Activated T-cell treated with anti-CD3 and anti-CD28 coated beads, Interleukin-2, amount 50 U/mL, for 72 hours (primary cell): ENCODE results near the gene CEP128. TPM values are rescaled to one million over a fixed set of nuclear protein-coding genes. Genes with fewer than 3 reads are reported as not detected.
A peak's percentile ranks its signal among the peaks of the same experiment; 100 is the strongest.

ENCODE experiments used
- ATAC-seq, 2 donors: fragments of 150-1000 bp; cut with Tn5 transposase; replicated peaks in 1 of 2; 2 replicates each; pipeline ENCODE4 v1.10.0; 2021; ENCODE audit warnings: moderate library complexity in 2 of 2, mild to moderate bottlenecking in 1 of 2
- DNase-seq, 2 donors: peaks; one replicate each; pipeline ENCODE4 v3.0.0; 2021 to 2022; ENCODE audit warnings: mixed read lengths in 1 of 2
- H3K27ac Mint-ChIP-seq: one replicate; pipeline ENCODE4 v1.8.0; 2022; ENCODE audit warnings: mild to moderate bottlenecking, moderate library complexity, mixed read lengths
- H3K27me3 Mint-ChIP-seq: one replicate; pipeline ENCODE4 v1.8.0; 2022; ENCODE audit warnings: low read depth, mixed read lengths
- H3K36me3 Mint-ChIP-seq, 2 donors: one replicate each; pipeline ENCODE4 v1.8.0; 2022; ENCODE audit warnings: mixed read lengths in 2 of 2, mild to moderate bottlenecking in 1 of 2; ENCODE audit not compliant: insufficient read depth in 2 of 2
- H3K4me1 Mint-ChIP-seq: one replicate; pipeline ENCODE4 v1.8.0; 2022; ENCODE audit warnings: low read depth, mixed read lengths
- H3K4me3 Mint-ChIP-seq, 2 donors: one replicate each; pipeline ENCODE4 v1.8.0; 2022; ENCODE audit warnings: mild to moderate bottlenecking in 2 of 2, mixed read lengths in 2 of 2, moderate library complexity in 2 of 2
- H3K9me3 Mint-ChIP-seq, 2 donors: one replicate each; pipeline ENCODE4 v1.8.0; 2022; ENCODE audit warnings: mixed read lengths in 2 of 2
- total RNA-seq, 2 donors: library from RNA; stranded (reverse); gene quantifications; one replicate each; pipeline ENCODE4 v1.2.3, GENCODE V29; 2022

Gene CEP128
- total RNA-seq, 2 donors from 2014 or later: 14.2 to 16.9 TPM

DNA sequence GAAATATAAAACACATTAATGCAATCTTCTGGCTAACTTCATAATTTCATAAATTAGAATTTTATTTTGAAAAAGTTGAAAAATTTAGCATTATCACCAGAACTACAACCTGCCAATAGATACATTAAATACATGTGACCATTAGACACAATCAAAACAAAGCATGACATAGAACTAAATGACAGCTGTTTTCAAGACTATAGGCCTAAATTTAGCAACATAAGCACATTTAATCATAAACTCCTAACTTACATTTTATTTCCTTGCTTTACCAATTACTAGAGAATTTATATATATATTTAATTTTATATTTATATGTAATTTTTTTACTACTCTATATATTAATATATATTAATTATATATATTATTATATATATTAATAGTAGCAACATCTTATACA is 165.4 kb downstream of the CEP128 start:
- Mint-ChIP-seq H3K36me3 (peaks cover 0 to 2% of the 10 kb centered on the region in 2 donors), H3K27ac (no peak overlapping the region), H3K27me3 (no peaks in the 10 kb centered on the region), H3K4me3 (no peak overlapping the region), H3K4me1 (peaks cover under 1% of the 10 kb centered on the region), H3K9me3 (no peaks in the 10 kb centered on the region)
- DNase-seq: no peak
- ATAC-seq: no peak

DNA sequence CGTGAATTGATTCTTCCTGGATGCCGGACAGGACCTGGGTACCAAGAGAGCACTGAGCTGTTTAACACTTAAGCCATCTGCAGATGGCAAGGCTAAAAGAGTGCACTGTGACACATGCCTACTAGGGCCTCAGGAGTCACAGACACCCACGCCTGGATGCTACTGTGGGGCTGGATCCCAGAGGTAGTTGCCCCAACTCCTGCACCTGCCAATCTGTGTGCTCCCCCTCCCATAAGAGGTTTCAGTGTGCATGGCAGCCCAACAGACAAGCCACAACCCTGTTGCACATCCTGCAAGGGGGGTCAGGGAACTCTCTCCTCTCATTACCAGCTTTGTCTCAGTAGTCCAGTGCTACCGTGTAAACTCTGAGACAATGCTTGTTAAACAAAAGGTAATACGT is 169.0 kb downstream of the CEP128 start:
- H3K27me3 Mint-ChIP-seq: no peaks in the 10 kb centered on the region
- no peaks in the 10 kb centered on the region for H3K9me3 Mint-ChIP-seq
- no peak for ATAC-seq
- H3K27ac Mint-ChIP-seq: no peak overlapping the region
- peaks cover 5% of the 10 kb centered on the region for H3K4me1 Mint-ChIP-seq
- H3K4me3 Mint-ChIP-seq: no peak overlapping the region
- H3K36me3 Mint-ChIP-seq: peaks cover 0 to 3% of the 10 kb centered on the region in 2 donors
- DNase-seq: no peak

DNA sequence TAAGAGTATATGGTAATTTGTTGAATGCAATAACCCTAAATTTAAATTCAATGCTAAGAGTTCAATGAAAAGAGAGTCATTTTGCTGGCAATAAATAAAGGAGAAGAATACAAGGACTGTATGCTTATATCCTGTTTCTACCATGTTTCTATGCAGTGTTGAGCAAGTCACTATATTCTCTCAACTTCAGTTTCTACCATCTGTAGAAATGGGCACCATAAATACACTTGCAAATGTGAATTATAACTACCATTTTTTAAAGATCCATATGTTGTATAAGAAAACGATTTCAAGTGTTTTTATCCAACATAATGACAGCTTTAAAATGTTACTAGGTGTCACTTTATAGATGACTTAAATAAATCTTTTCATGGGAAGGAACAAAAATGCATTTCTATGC is 170.3 kb downstream of the CEP128 start:
- Mint-ChIP-seq H3K9me3 (no peaks in the 10 kb centered on the region), H3K27ac (no peak overlapping the region), H3K4me1 (peaks cover 5% of the 10 kb centered on the region), H3K27me3 (no peaks in the 10 kb centered on the region), H3K4me3 (no peak overlapping the region), H3K36me3 (peaks cover 0 to 3% of the 10 kb centered on the region in 2 donors)
- ATAC-seq: no peak
- DNase-seq: no peak

DNA sequence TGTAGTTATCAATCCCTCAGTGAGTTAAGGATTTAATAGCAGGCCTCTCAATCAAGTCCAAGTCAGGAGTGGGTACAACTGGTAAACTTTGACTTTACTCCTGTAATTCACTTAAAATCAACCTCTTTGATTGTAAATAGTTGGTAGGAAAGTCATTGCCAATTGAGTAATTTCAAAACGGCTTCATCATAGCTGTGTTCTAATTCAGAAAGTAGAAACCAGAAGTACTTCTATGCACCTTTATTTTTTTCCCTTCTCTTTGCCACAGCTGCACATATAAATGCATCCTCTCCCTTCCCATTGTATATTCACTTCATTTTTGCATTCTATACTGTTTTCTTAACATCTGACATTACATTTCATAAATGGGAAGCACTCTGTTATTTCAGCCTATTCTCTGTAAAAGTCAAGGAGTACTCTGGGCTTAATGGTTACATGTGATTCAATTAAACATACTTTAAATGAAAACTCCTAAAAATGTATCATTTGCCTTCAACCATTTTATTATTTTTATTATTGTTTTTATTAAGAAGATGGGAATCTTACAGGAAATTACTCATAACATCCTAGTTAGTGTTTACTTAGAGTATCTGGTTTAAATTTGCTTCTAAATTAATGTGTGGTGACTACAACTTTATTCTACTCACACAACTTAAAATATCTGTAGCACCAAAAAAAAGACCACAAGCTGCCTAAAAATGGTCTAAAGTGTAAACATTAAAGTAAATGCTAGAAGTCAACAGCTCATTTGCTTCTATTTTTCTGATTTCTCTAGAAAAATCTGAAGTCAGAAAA is 171.2 kb downstream of the CEP128 start:
- no peaks in the 10 kb centered on the region for H3K27me3 Mint-ChIP-seq
- H3K27ac Mint-ChIP-seq: no peak overlapping the region
- no peak overlapping the region for H3K4me3 Mint-ChIP-seq
- no peak for ATAC-seq
- peaks cover 0 to 3% of the 10 kb centered on the region in 2 donors for H3K36me3 Mint-ChIP-seq
- no peak for DNase-seq
- H3K9me3 Mint-ChIP-seq: no peaks in the 10 kb centered on the region
- H3K4me1 Mint-ChIP-seq: peaks cover 5% of the 10 kb centered on the region

DNA sequence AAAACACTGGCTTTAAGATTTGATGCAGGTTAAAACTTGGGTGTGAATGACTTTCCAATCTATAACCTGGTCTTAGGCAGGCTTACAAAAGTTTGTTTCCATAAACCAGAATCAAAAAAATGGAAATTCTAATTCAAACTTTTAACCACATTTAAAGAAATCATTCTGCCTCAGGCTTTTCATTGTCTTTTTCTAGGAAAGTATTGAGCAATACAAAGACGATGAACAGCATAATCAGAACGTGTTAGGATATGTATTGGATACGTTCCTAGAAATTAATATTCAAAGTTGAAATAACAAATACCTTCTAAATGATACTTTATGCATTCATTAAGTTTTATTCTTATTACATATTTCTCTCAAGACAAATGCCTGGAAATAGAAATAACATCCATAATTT is 172.9 kb downstream of the CEP128 start:
- Mint-ChIP-seq H3K27me3 (no peaks in the 10 kb centered on the region), H3K4me3 (no peak overlapping the region), H3K9me3 (no peaks in the 10 kb centered on the region), H3K4me1 (peaks cover 5% of the 10 kb centered on the region), H3K36me3 (peaks cover 0 to 3% of the 10 kb centered on the region in 2 donors), H3K27ac (no peak overlapping the region)
- no peak for ATAC-seq
- DNase-seq: no peak

DNA sequence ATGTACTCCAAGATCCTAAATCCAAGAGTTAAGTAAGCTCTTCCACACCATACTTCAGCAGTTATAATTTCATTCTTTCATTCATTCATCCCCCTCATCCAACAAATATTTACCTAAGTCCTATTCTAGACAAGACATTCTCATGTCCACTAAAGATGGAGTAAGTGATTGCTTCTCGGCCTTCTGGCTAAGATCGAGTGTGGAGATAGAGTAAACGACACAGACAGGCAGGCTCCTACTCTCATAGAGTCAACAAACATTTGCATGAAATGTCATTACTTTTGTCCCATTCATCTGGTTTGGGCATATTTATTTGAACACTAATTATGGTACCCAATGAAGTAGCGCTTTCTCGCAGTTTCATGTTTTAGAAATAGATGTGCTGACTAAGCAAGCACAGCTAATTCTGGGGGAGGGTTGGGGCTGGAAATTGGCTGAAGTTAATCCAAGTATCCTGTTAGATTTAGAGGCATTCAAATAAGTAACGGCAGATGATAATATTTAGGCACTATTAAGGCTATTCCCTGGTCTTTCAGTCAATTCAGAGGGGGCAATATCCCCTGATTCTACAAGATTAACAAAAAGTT is 176.5 kb downstream of the CEP128 start:
- Mint-ChIP-seq H3K4me3 (no peak overlapping the region), H3K27me3 (no peaks in the 10 kb centered on the region), H3K36me3 (peaks cover 0 to 1% of the 10 kb centered on the region in 2 donors), H3K27ac (no peak overlapping the region), H3K4me1 (no peaks in the 10 kb centered on the region), H3K9me3 (no peaks in the 10 kb centered on the region)
- DNase-seq (no peak), ATAC-seq (no peak)

DNA sequence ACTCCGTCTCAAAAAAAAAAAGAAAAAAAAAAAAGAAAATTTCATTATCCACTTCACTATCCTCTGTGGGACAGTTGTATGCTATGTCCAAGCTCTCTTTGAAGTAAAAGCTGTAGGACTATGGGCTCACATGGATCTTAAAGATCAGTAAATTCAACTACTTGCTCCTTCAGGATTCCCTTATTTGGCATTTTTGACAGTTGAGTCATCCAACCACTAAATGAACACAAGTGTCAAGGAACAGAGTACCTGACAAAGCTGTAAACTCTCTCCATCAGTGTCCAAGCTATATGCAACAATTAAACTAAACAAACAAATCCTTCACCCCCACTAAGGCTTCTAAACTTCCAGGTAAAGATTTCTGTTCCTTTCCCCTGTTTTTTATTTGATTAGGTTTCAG is 177.0 kb downstream of the CEP128 start:
- no peaks in the 10 kb centered on the region for H3K27me3 Mint-ChIP-seq
- no peak for ATAC-seq
- no peaks in the 10 kb centered on the region for H3K4me1 Mint-ChIP-seq
- H3K27ac Mint-ChIP-seq: no peak overlapping the region
- H3K9me3 Mint-ChIP-seq: no peaks in the 10 kb centered on the region
- DNase-seq: no peak
- no peak overlapping the region for H3K4me3 Mint-ChIP-seq
- peaks cover 0 to 1% of the 10 kb centered on the region in 2 donors for H3K36me3 Mint-ChIP-seq

DNA sequence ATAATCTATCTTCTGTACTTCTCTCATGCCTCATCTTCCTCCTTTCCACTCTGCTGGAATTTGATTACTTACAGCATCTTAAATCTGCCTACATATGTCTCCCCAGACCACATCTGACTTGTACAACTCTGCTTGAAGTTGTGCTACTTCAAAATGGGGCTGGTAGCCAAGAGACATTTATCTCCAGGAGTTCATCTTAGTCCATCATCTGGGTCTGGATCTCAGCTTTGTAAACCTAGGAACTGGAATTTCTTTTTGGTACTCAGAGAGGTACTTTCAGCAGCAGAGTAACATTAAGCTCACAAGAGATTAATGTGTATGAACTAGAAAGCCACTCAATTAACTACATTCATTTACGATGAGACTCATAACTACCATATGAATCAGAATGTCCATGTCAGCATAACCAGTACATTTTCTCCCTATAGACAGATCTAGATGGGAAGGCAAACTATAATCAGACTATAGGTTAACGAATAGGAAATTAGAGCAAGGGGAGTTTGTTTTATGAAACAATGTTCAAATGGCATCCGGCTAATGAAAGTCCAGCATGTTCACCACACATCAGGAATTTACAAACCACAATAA is 178.8 kb downstream of the CEP128 start:
- Mint-ChIP-seq H3K4me3 (no peak overlapping the region), H3K27me3 (no peaks in the 10 kb centered on the region), H3K4me1 (no peaks in the 10 kb centered on the region), H3K36me3 (peaks cover 0 to 1% of the 10 kb centered on the region in 2 donors), H3K27ac (peak overlapping the region; percentile 58), H3K9me3 (no peaks in the 10 kb centered on the region)
- no peak for ATAC-seq
- no peak for DNase-seq

DNA sequence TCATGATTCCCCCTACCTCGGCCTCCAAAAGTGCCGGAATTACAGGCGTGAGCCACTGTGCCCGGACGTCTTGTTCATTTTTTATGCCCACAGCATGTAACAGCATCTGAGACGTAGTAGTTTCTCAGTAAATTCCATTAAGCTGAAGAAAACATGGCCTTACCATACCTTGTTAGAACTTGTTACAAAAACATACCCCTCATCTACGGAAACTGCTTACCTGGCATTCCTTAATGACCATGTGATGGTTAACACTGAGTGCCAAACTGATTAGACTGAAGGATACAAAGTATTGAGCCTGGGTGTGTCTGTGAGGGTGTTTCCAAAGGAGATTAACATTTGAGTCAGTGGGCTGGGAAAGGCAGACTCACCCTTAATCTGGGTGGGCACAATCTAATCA is 186.8 kb downstream of the CEP128 start:
- no peak for ATAC-seq
- Mint-ChIP-seq H3K36me3 (peaks cover 1 to 7% of the 10 kb centered on the region in 2 donors), H3K9me3 (no peaks in the 10 kb centered on the region), H3K4me1 (peaks cover 6% of the 10 kb centered on the region), H3K27ac (no peak overlapping the region), H3K4me3 (no peak overlapping the region), H3K27me3 (no peaks in the 10 kb centered on the region)
- no peak for DNase-seq

DNA sequence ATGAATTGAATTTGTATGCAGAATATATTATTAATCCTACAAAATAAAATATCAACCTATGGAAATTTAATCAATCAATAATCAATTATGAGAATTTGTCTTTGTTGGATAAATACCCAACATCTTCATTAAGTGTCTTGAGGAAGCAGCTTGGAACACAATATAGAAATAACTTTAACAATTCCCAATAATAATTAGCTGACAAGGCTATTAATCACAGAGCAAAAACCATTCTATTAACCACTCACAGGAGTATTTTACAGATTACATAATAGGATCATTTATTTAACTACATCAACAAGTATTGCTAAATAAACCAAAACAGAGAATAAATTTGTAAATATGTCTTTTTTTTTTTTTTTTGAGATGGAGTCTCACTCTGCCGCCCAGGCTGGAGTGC is 190.3 kb downstream of the CEP128 start:
- no peak overlapping the region for H3K27ac Mint-ChIP-seq
- no peak for DNase-seq
- no peaks in the 10 kb centered on the region for H3K9me3 Mint-ChIP-seq
- no peak overlapping the region for H3K4me3 Mint-ChIP-seq
- H3K36me3 Mint-ChIP-seq: peaks cover 0 to 4% of the 10 kb centered on the region in 2 donors
- H3K27me3 Mint-ChIP-seq: no peaks in the 10 kb centered on the region
- no peak for ATAC-seq
- H3K4me1 Mint-ChIP-seq: peaks cover 2% of the 10 kb centered on the region

DNA sequence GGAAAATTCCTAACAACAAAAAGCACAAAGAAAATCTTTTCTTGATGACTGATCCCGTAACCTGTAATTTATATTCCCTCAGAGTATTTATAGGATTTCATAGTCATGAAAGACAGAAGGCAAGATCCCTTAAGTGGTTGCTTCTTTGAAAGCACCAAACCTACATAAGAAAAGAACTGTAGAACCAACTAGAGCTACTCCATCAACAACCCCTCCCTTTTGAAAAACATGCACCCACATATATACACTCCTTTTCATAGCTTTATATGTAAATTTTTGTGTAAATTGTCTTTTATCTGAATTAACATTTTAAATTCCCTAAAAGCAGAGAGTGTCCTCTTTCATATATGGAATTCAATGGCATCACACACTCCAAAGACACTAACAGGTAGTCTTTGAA is 215.3 kb downstream of the CEP128 start:
- peaks cover 0 to 2% of the 10 kb centered on the region in 2 donors for H3K9me3 Mint-ChIP-seq
- H3K4me1 Mint-ChIP-seq: no peaks in the 10 kb centered on the region
- no peak overlapping the region for H3K4me3 Mint-ChIP-seq
- no peak overlapping the region for H3K27ac Mint-ChIP-seq
- no peaks in the 10 kb centered on the region for H3K27me3 Mint-ChIP-seq
- no peak for ATAC-seq
- peaks cover 2 to 3% of the 10 kb centered on the region in 2 donors for H3K36me3 Mint-ChIP-seq
- DNase-seq: no peak

DNA sequence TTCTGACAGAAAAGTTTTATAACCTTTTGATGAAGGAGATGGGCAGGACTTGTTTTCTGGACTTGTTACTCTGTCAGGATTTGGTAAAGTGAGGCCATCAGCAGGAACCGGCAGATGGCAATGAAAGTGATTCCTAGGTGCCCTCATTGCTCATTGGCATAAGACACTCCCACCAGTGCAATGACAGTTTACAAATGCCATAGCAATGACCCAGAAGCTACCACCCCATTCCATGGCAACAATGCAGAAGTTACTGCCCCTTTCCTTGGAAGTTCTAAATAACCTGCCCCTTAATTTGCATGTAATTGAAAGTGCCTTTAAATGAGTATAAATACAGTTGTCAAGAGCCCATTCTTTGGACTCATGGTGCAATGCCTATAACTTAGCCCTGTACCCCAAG is 222.6 kb downstream of the CEP128 start:
- Mint-ChIP-seq H3K4me1 (peaks cover 6% of the 10 kb centered on the region), H3K4me3 (no peak overlapping the region), H3K9me3 (peaks cover 0 to 2% of the 10 kb centered on the region in 2 donors), H3K27ac (no peak overlapping the region), H3K27me3 (no peaks in the 10 kb centered on the region), H3K36me3 (peaks cover 0 to 3% of the 10 kb centered on the region in 2 donors)
- DNase-seq (no peak), ATAC-seq (no peak)

DNA sequence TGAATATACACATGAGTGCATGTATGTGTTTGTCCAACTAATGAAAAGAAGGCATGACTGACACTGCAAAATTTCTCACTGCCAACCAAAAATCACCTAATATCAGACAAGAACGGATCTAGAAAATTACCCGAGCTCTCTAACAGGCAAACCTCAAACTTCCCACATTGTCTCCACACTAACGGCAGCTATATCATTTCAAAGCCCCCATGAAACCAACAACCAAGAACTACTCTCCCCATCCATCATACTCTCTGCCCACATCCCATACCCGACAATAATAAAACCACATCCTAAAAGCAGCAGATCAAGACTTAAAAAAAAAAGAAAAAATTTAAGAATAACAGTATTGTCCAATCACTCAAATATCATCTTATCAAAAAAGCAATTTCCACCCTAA is 227.1 kb downstream of the CEP128 start:
- H3K4me3 Mint-ChIP-seq: no peak overlapping the region
- no peaks in the 10 kb centered on the region for H3K9me3 Mint-ChIP-seq
- DNase-seq (no peak), ATAC-seq (no peak)
- H3K27ac Mint-ChIP-seq: no peak overlapping the region
- H3K4me1 Mint-ChIP-seq: peaks cover 6% of the 10 kb centered on the region
- H3K36me3 Mint-ChIP-seq: no peaks in the 10 kb centered on the region
- H3K27me3 Mint-ChIP-seq: no peaks in the 10 kb centered on the region
